Activated CD4-positive, alpha-beta T cell treated with anti-CD3 and anti-CD28 coated beads, Interleukin-2, Interleukin-6, amounts not matched to agents 100 ng/mL and 50 ng/mL, durations not matched to agents 16 hours and 8 hours (primary cell): ENCODE results near the gene PRR15.
"Not testable (repeated sequence)": the region's sequence is repeated elsewhere in the genome, so short reads cannot be mapped to it uniquely, and the experiment has no call there.

Experiments used
- DNase-seq: peaks from one replicate; pipeline ENCODE4 v3.0.0-alpha.2; 2020

The PRR15 gene

DNA sequence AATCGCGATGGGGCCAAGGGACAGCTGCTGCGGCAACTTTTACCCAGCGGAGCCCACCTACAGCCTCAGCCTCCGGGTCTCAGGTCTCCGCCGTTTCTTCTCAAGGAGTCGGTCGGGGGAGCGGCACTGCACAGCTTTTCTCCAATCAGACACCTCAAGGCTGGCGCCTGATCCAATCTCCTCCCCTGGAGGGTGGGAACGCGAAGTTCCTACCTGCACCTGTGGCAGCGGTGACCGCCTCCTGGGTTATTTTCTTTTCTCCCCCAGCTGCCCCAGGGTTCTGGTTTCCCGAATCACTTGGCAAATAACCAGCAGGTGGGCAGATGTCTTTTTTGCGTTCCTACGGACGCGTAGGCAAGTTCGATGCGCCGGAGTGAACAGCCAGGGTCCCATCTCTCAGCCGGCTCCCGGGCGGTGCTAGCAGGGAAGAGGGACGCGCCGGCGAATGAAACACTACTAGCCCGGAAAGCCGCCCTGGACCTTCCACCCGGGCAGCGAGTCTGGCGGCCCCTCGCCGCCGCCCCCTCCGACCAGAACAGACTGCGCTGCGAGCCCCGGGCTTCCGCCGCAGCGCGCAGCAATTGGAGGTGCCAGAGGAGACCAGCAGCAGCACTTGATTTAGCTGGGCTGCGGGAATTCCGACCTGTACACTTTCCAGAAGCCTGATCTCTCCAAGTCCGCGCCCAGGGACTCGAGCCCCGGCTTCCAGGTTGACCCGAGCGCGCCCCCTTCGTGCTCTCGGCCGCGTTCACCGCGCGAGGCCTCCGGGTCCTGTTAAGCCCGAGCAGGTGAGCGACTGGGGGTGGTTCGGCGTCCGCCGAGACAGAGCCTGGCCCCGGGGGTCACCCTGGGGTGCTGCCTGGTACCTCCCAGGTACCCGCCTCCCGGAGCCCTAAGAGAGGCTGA lies at the start of gene PRR15:
Gene PRR15, plus strand, starts transcription at position 246 of the 906 bp plus-strand sequence. CDS start 2,495 bp downstream, outside the sequence.
- DNase-seq, result peak; percentile 3

- DNase-seq, result no peak
Observed at GRCh38 chr7:29516491-29516890, 47.1 kb upstream of the PRR15 start.

DNA sequence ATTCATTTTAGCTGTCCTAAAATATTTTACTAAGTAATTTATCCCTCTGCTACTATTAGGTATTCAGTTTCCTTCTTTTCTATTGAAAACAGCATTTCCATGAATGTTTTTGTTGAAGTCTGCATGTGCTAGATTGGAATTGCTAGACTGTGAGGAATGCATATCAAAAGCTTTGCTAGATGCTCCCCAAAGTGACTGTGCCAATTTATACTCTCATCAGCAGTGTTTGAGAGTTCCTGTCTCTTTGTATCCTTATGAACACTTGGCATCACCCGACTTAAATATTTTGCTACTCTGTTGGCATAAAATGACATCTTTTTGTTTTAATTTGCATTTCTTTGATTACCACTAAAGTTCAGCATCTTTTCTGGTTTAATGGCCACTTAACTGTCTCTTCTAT lies 45.0 kb upstream of the PRR15 start:
- DNase-seq, result no peak

DNA sequence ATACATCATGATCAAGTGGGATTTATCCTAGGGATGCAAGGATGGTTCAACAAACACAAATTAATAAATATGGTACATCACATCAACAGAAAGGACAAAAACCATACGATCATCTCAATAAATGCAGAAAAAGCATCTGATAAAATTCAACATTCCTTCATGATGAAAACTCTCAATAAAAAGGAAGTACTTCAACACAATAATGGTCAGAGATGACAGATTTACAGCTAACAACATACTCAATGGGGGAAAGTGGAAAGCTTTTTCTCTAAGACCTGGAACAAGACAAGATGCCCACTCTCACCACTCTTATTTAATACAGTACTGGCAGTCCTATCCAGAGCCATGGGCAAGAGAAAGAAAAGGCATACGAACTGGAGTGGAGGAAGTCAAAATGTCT lies 39.9 kb upstream of the PRR15 start:
- DNase-seq, result no peak

GRCh38 chr7:29527505-29528108 lies 36.0 kb upstream of the PRR15 start:
- no peak for DNase-seq

DNA sequence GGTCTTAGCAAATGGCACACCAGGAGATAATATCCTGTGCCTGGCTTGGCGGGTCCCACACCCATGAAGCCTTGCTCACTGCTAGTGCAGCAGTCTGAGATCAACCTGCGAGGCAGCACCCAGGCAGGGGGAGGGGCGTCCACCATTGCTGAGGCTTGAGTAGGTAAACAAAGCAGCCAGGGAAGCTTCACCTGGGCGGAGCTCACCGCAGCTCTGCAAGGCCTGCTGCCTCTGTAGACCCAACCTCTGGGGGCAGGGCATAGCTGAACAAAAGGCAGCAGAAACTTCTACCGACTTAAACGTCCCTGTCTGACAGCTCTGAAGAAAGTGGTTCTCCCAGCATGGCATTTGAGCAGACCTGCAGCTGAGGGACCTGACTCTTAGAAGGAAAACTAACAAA lies 35.1 kb upstream of the PRR15 start:
- DNase-seq, result not testable (repeated sequence)

DNA sequence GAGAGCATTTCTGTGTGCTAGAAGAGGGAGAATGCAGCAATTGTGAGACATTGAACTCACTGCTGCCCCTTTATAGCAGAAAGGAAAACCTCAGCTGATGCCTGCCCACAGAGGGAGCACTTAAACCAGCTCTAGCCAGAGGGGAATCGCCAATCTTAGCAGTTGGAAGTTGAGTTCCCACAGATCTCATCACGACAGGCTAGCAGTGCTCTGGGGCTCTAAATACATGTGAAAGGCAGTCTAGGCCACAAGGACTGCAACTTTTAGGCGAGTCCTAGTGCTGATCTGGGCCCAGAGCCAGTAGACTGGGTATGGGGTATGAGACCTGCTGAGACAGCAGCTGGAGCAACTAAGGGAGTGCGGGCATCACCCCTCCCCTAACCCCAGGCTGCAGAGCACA lies 25.2 kb upstream of the PRR15 start:
- DNase-seq, result no peak

- no peak for DNase-seq
Observed at GRCh38 chr7:29539471-29539870, 24.2 kb upstream of the PRR15 start.

DNA sequence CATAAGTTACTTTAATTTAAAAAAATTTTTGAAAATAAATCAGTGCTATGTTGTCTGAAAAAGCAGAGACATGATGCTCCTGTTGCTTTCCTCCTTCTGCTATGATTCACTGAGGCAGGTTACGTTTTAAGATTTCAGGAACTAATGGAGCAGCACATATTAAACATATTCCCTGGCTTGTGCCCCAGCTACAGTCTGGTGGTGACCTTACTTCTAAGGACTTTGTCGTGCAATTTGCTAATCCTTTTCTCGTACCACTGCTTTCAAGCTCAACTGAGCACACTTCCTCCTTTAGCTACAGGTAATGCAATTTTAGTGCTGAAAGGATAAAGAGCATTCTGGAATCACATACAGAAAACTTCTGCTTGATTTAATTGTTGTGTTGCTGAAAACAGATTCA lies 16.2 kb upstream of the PRR15 start:
- DNase-seq, result no peak

DNA sequence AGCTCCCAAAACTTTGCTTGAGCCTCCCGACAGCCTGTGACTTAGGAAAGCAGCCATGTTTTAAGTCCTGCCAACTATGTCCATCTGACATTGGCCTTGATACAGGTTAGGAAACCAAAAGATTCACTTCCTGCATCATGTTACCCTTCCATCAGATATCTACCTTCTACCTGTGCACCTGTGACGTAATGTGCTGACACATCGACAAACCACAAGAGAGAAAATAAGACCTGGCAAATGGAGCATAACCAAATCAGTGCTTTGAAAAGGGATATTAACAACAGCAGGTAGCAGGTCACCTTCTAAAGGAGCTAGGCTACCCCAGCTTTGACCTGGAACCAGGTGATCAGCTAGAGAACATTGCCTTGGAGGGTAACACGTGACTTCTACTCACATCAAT lies 14.8 kb upstream of the PRR15 start:
- DNase-seq, result no peak

DNA sequence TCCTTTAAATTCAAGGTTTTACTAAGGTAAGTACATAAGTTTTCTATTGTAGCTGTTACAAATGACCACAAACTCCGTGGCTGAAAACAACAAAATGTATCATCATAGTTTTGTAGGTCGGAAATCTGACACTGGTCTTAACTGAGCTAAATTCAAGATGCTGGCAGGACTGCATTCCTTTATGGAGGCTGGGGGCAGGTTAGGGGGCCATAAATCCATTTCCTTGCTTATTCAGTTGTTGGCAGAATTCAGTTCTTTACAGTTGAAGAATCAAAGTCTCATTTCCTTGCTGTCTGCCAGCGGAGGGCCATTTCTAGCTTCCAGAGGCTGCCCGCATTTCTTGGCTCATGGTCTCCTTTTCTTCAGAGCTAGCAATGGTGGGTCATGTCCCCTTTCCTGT lies 11.2 kb upstream of the PRR15 start:
- DNase-seq, result no peak

DNA sequence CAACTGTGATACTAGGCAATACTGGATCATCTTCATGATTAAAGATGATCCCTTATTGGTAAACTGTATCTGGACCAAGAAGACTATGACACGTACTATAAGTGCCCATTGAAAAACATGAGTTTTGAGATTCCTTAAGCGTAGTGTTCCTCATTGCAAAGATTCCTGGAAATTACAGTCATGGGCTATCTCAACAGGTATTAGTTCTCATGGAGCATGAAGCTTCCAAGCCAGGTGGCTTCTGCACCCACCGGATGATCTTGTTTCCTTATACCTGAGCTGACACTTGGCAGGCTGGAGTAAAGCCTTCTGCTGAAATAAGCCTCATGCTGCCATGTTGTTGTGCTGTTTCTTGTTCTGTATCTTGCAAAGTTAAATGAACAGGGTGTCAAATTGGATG lies 8.6 kb upstream of the PRR15 start:
- DNase-seq, result no peak

DNA sequence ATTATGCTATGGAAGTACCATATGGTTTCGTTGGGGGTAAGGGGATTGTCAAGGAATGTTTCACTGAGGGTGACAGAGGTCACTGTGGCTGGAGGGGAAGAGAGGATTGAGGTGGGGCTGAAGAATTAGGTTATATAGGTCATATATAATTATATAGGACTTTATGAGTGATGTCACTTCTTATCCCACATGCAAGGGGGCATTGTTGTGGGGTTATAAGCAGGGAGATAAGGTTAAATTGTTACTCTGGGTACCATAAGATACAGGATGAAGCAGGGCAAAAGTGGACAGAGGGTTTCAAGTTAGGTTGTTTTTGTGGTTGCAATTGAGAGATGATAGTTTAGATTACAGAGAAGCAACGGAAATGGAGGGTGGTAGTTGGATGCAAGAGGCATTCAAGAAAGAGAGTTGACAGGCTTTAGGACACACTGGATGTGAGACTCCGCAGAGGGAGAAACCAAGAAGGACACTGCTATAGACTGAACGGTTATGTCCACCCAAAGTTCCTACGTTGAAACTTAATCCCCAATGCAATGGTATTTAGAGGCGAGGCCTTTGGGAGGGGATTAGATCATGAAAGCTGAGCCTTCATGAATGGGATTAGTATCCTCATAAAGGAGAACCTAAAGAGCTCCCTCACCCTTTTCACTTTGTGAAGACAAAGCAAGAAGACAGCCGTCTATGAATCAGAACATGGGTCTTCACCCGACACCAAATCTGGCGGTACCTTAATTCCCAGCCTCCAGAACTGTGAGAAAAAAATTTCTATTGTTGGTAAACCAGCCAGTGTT lies 7.0 kb upstream of the PRR15 start:
- DNase-seq, result no peak

DNA sequence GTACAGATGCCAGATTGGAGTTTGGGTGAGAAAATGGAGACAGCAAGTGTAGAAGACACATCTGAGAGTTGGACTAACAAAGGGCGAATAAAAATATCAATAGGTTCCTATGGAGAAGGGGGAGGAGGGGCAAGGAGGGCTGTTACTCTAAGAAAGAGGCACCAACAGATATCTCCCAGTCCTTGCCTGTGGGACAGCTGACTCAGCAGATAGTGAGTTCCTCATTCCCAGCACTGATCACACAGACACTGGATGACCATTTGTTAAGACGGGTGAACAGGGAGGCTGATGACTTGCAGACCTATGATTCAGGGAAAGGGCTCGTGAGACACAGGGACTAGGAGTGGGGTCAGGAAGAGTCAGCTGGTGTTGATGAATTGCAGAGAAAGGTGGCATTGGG lies 5.7 kb upstream of the PRR15 start:
- DNase-seq, result no peak

GRCh38 chr7:29561271-29561670 lies 2.4 kb upstream of the PRR15 start:
- DNase-seq, result no peak

GRCh38 chr7:29562307-29562706 lies 1.3 kb upstream of the PRR15 start:
- DNase-seq, result no peak

GRCh38 chr7:29564496-29565223 lies 1.0 kb downstream of the PRR15 start:
- peak; percentile 1 for DNase-seq

DNA sequence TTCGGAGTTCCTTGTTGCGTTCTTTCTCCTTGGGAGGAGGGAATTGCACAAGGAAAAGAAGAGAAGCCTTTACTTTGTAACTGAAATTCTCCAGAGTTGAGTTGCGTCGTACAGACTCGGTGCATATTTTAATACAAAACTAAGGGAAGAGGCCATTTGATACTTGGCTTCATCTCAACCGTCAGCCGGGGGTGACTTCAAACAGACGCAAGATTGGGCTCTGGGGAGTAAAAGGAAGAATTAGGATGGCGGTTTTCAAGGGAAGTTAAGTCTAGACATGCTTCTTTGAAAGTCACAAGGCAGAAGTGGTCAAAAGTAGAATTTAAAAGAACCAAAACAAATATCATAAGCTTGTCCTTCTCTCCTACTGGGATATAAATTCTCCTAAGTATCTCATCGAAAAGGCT lies 1.6 kb downstream of the PRR15 start:
- no peak for DNase-seq

DNA sequence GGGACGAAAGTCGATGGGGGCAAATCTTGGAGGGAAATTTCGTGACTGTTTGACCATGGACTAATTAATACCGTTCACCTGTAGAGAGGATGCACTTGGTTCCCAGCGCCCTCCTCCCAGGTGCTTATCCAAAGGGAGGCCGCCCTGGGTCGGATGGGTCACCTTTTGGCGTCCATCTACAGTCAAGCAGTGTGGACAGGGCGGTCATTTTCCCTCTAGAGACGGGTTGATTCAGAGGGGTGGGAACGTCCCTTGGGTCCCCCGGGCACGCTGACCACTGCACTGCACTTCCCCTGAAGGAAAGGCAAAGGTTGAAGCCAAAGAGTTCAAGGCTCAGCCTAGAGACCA lies 2.0 kb downstream of the PRR15 start:
- no peak for DNase-seq

DNA sequence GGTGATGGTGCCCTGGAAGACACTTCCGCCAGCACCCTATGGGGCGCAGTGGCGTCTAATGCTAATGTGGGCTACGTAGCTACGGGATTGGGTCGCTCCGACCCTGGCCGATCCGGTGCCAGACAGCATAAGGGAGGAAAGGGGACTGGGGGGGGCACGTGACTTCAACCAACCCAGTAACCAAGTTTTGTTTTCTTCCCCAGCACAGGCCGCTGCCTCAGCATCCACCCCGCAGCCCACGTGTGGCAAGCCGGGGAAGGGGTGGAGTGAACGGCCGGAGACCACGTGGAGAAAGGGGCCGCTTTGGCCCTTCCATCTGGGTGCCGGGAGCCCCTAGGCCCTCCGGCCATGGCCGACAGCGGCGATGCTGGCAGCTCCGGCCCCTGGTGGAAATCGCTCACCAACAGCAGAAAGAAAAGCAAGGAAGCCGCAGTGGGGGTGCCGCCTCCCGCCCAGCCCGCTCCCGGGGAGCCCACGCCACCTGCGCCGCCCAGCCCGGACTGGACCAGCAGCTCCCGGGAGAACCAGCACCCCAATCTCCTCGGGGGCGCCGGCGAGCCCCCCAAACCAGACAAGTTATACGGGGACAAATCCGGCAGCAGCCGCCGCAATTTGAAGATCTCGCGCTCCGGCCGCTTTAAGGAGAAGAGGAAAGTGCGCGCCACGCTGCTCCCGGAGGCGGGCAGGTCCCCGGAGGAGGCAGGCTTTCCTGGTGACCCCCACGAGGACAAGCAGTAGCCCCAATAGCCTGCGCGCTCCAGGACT lies 2.5 kb downstream of the PRR15 start:
- DNase-seq, result no peak

- no peak for DNase-seq
Observed at GRCh38 chr7:29567174-29567573, 3.5 kb downstream of the PRR15 start.

- no peak for DNase-seq
Observed at GRCh38 chr7:29569648-29570047, 6.0 kb downstream of the PRR15 start.
